Glutamatergic neuron (in vitro differentiated cells): ENCODE results near the gene VSIG2. TPM values are rescaled to one million over a fixed set of nuclear protein-coding genes. Genes with fewer than 3 reads are reported as not detected.

Experiments
- DNase-seq: peaks from one replicate; pipeline ENCODE4 v3.0.0; 2022
- H3K27ac Mint-ChIP-seq: one replicate; pipeline ENCODE4 v1.8.0; 2020; ENCODE audit warnings: mild to moderate bottlenecking, mixed read lengths, inconsistent platforms; ENCODE audit not compliant: unreplicated experiment
- H3K27me3 Mint-ChIP-seq: one replicate; pipeline ENCODE4 v1.8.0; 2020; ENCODE audit warnings: mild to moderate bottlenecking, moderate library complexity, mixed read lengths, inconsistent platforms; ENCODE audit not compliant: unreplicated experiment
- H3K36me3 Mint-ChIP-seq: one replicate; pipeline ENCODE4 v1.8.0; 2020; ENCODE audit warnings: mild to moderate bottlenecking, mixed read lengths, inconsistent platforms; ENCODE audit not compliant: unreplicated experiment
- H3K4me1 Mint-ChIP-seq: one replicate; pipeline ENCODE4 v1.8.0; 2020; ENCODE audit warnings: mild to moderate bottlenecking, low read depth, mixed read lengths, inconsistent platforms; ENCODE audit not compliant: unreplicated experiment
- H3K4me3 Mint-ChIP-seq: one replicate; pipeline ENCODE4 v1.8.0; 2020; ENCODE audit warnings: mild to moderate bottlenecking, mixed read lengths, inconsistent platforms; ENCODE audit not compliant: unreplicated experiment
- H3K9me3 Mint-ChIP-seq: one replicate; pipeline ENCODE4 v1.8.0; 2020; ENCODE audit warnings: mild to moderate bottlenecking, moderate library complexity, mixed read lengths, inconsistent platforms; ENCODE audit not compliant: unreplicated experiment
- total RNA-seq: library from RNA; stranded (reverse); fragmentation: NEBNext Ultra II Directional; extraction: Animal tissue kit (Norgen Biotek cat#: 25700); gene quantifications from one replicate; pipeline ENCODE4 v1.2.1, GENCODE V29; 2021; ENCODE audit not compliant: unreplicated experiment
- TF ChIP-seq, protein P1 (sequence below): fragments of 200-600 bp; sonication (generic); IDR thresholded peaks from one replicate; pipeline ENCODE4 v1.5.0; 2021; ENCODE audit not compliant: partially characterized antibody, unreplicated experiment

VSIG2 gene
- total RNA-seq, 1 donor from 2014 or later = not detected

DNA sequence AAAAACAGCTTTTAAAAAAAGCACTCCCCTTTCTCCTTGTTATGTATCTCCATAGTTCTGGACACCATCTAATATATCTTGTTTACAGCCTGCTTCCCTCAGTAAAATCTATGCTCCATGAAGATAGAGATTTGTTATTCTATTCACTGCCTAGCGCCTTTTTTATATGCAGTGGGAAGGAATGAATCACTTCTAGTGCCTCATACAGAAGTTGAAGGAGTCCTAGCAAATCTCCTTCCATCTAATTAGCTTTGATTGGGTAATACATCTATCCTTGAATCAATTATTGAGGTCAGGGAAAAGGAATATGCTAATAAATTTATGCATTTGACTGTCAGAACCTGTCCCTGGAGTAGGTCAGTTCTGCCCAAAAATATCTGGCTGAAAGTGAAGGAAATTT lies 52.5 kb downstream of the VSIG2 start:
- Mint-ChIP-seq H3K36me3 (peaks cover 5% of the 10 kb centered on the region), H3K9me3 (no peaks in the 10 kb centered on the region), H3K4me1 (no peaks in the 10 kb centered on the region), H3K27ac (no peak overlapping the region), H3K4me3 (no peak overlapping the region), H3K27me3 (no peaks in the 10 kb centered on the region)
- DNase-seq = no peak
- TF ChIP-seq, protein P1, sequence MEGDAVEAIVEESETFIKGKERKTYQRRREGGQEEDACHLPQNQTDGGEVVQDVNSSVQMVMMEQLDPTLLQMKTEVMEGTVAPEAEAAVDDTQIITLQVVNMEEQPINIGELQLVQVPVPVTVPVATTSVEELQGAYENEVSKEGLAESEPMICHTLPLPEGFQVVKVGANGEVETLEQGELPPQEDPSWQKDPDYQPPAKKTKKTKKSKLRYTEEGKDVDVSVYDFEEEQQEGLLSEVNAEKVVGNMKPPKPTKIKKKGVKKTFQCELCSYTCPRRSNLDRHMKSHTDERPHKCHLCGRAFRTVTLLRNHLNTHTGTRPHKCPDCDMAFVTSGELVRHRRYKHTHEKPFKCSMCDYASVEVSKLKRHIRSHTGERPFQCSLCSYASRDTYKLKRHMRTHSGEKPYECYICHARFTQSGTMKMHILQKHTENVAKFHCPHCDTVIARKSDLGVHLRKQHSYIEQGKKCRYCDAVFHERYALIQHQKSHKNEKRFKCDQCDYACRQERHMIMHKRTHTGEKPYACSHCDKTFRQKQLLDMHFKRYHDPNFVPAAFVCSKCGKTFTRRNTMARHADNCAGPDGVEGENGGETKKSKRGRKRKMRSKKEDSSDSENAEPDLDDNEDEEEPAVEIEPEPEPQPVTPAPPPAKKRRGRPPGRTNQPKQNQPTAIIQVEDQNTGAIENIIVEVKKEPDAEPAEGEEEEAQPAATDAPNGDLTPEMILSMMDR = no peak

Other genes starting within 250 kb of the VSIG2 start
- gene OR8B12, start 208.6 kb downstream of the VSIG2 start, total RNA-seq = not detected
- gene OR8A1, start 182.3 kb downstream of the VSIG2 start, total RNA-seq = not detected
- not detected for gene PANX3, start 140.8 kb downstream of the VSIG2 start, total RNA-seq
- 35.3 TPM for gene TBRG1, start 129.4 kb downstream of the VSIG2 start, total RNA-seq
- 4.5 TPM for gene SIAE, start 78.5 kb downstream of the VSIG2 start, total RNA-seq
- gene SPA17, start 78.4 kb downstream of the VSIG2 start, total RNA-seq = 4.6 TPM
- gene NRGN, start 12.3 kb downstream of the VSIG2 start, total RNA-seq = 28.9 TPM
- 0.54 TPM for gene ESAM, start 10.0 kb upstream of the VSIG2 start, total RNA-seq
- 22.8 TPM for gene MSANTD2, start 48.2 kb upstream of the VSIG2 start, total RNA-seq
- gene ROBO3, start 113.2 kb upstream of the VSIG2 start, total RNA-seq = 5.9 TPM
- gene ROBO4, start 145.6 kb upstream of the VSIG2 start, total RNA-seq = not detected
- gene HEPN1, start 167.0 kb upstream of the VSIG2 start, total RNA-seq = not detected
- not detected for gene HEPACAM, start 183.8 kb upstream of the VSIG2 start, total RNA-seq
- gene CCDC15, start 201.9 kb upstream of the VSIG2 start, total RNA-seq = 2.8 TPM